Breast epithelium (tissue), 4 donors: ENCODE measurements around the gene PPT2. TPM values are rescaled to one million over a fixed set of nuclear protein-coding genes. Genes with fewer than 3 reads are reported as not detected.
A peak's percentile ranks its signal among the peaks of the same experiment; 100 is the strongest.

ENCODE experiments used
- DNase-seq, 2 donors: peaks; one replicate each; pipeline ENCODE4 v3.0.0-alpha.2; 2019; ENCODE audit warnings: low spot score in 2 of 2
- H3K27ac ChIP-seq, 2 donors: fragments of 200-600 bp; sonication (generic) in 1 of 2; one replicate each; pipeline ENCODE4 v1.5.1; 2016 to 2019; ENCODE audit warnings: mild to moderate bottlenecking in 1 of 2
- H3K27me3 ChIP-seq, 2 donors: fragments of 200-600 bp; sonication (generic) in 1 of 2; one replicate each; pipeline versions ENCODE4 v1.5.1 to v1.6.0; 2017 to 2019; ENCODE audit warnings: control low read depth in 1 of 2, mild to moderate bottlenecking in 1 of 2
- H3K36me3 ChIP-seq: fragments of 200-600 bp; one replicate; pipeline ENCODE4 v1.5.1; 2019
- H3K4me1 ChIP-seq, 2 donors: fragments of 200-600 bp; sonication (generic); one replicate each; pipeline ENCODE4 v1.5.1; 2016 to 2019; ENCODE audit warnings: control low read depth in 1 of 2
- H3K4me3 ChIP-seq, 3 donors: fragments of 200-600 bp; sonication (generic); 1 replicate in 2 of 3; 2 replicates in 1 of 3; pipeline ENCODE4 v1.5.1; 2016 to 2019; ENCODE audit warnings: mild to moderate bottlenecking in 3 of 3, moderate library complexity in 2 of 3
- H3K9me3 ChIP-seq, 2 donors: fragments of 200-600 bp; sonication (generic) in 1 of 2; one replicate each; pipeline ENCODE4 v1.5.1; 2016 to 2019; ENCODE audit warnings: control low read depth in 1 of 2
- POLR2A ChIP-seq: fragments of 450-650 bp; IDR thresholded peaks from one replicate; pipeline ENCODE4 v1.6.1; 2016; ENCODE audit warnings: antibody characterized with exemption, mild to moderate bottlenecking, moderate library complexity
- POLR2AphosphoS5 ChIP-seq, 3 donors: sonication (generic); formaldehyde crosslinking; IDR thresholded peaks; one replicate each; pipeline ENCODE4 v1.6.1; 2017; ENCODE audit warnings: antibody characterized with exemption in 3 of 3
- intact Hi-C: fragments of 100-400 bp; cut with DNase I; formaldehyde crosslinking; loops from one replicate; pipeline ENCODE4 v1.15.1; 2023; ENCODE audit warnings: low total_unique reads
- total RNA-seq, 3 donors: library from RNA; depleted of rRNA; stranded (reverse); fragments of >200 nt; gene quantifications; one replicate each; pipeline ENCODE4 v1.1.0, GENCODE V29; 2016
- TF ChIP-seq, protein P1 (sequence below), 3 donors: fragments of 450-650 bp; IDR thresholded peaks; one replicate each; pipeline ENCODE4 v1.5.1; 2016 to 2017; ENCODE audit warnings: antibody characterized with exemption in 3 of 3, mild to moderate bottlenecking in 3 of 3, moderate library complexity in 3 of 3

The PPT2 gene
- total RNA-seq, 3 donors from 2014 or later = 18.4 to 59.6 (median 28.5) TPM

DNA sequence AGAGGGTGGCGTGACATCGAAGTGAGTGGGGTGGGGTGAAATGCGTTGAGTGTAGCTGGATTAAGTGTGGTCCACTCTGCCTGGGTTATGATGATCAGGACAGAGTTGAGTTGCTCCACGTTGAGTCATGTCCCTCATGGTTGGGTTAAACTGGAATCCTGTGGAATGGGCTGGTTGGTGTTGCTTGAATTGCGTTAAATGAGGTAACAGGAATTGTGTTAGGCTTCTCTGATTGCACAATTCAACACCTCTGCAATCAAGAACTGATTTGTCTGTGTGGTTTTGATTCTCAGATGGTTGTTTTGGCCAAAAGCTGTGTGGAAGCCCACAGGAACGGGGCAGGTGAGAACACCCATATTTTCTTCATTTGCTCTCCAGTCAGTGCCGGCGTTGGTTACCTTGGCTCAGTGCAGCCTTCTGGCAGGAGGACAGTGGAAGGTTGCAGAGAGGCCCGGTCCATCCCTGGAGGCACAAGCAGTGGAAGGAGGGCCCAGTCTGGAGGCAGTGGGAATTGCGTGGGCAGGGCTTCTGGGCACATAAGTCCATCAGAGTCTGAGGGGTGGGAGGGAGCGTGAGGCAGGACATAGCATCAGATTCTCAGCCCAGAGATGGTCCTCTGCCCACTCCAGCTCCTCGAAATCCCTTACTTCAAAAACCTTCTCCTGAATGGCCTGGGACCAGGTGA lies 58.3 kb downstream of the PPT2 start:
- intact Hi-C loops = no loop called here
- no peaks in the 10 kb centered on the region for H3K27me3 ChIP-seq
- no peak for DNase-seq
- H3K27ac ChIP-seq = peak overlapping the region; percentile 8 to 45
- no peaks in the 10 kb centered on the region for H3K36me3 ChIP-seq
- no peak overlapping the region for H3K4me3 ChIP-seq
- TF ChIP-seq POLR2A (no peak), POLR2AphosphoS5 (IDR thresholded peaks at IDR 0.05) (no peak)
- TF ChIP-seq, protein P1, sequence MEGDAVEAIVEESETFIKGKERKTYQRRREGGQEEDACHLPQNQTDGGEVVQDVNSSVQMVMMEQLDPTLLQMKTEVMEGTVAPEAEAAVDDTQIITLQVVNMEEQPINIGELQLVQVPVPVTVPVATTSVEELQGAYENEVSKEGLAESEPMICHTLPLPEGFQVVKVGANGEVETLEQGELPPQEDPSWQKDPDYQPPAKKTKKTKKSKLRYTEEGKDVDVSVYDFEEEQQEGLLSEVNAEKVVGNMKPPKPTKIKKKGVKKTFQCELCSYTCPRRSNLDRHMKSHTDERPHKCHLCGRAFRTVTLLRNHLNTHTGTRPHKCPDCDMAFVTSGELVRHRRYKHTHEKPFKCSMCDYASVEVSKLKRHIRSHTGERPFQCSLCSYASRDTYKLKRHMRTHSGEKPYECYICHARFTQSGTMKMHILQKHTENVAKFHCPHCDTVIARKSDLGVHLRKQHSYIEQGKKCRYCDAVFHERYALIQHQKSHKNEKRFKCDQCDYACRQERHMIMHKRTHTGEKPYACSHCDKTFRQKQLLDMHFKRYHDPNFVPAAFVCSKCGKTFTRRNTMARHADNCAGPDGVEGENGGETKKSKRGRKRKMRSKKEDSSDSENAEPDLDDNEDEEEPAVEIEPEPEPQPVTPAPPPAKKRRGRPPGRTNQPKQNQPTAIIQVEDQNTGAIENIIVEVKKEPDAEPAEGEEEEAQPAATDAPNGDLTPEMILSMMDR (IDR thresholded peaks at IDR 0.05) = no peak
- no peaks in the 10 kb centered on the region for H3K4me1 ChIP-seq
- H3K9me3 ChIP-seq = no peaks in the 10 kb centered on the region

Other genes starting within 250 kb of the PPT2 start
- gene C2, start 226.4 kb upstream of the PPT2 start, total RNA-seq = 10 to 100 TPM; 10.2 to 54.2 (median 15.4) TPM
- 100 to 1,000 TPM in 2 of 3 donors, 10 to 100 TPM in 1; 36.3 to 177 (median 130) TPM for gene CFB, start 208.0 kb upstream of the PPT2 start, total RNA-seq
- 10 to 100 TPM; 77.3 to 92.7 (median 90.1) TPM for gene NELFE, start 195.2 kb upstream of the PPT2 start, total RNA-seq
- 10 to 100 TPM; 30.7 to 46.5 (median 43.9) TPM for gene SKIC2, start 195.0 kb upstream of the PPT2 start, total RNA-seq
- 10 to 100 TPM; 12.0 to 28.4 (median 22.0) TPM for gene DXO, start 182.0 kb upstream of the PPT2 start, total RNA-seq
- gene C4A, start 172.1 kb upstream of the PPT2 start, total RNA-seq = 100 to 1,000 TPM in 2 of 3 donors, 1 to 10 TPM in 1; 7.2 to 275 (median 230) TPM
- gene C4B, start 139.3 kb upstream of the PPT2 start, total RNA-seq = 100 to 1,000 TPM in 2 of 3 donors, 1 to 10 TPM in 1; 5.6 to 323 (median 298) TPM
- 10 to 100 TPM in 1 of 3 donors, 1 to 10 TPM in 1, not detected in 1; 1.6 to 14.1 TPM for gene CYP21A2, start 115.7 kb upstream of the PPT2 start, total RNA-seq
- 100 to 1,000 TPM in 1 of 3 donors, 10 to 100 TPM in 2; 32.9 to 109 (median 89.8) TPM for gene TNXB, start 44.8 kb upstream of the PPT2 start, total RNA-seq
- 10 to 100 TPM; 37.0 to 44.8 (median 43.6) TPM for gene ATF6B, start 25.9 kb upstream of the PPT2 start, total RNA-seq
- gene FKBPL, start 23.9 kb upstream of the PPT2 start, total RNA-seq = 1 to 10 TPM; 2.6 to 4.1 (median 2.7) TPM
- gene PRRT1, start 2.2 kb upstream of the PPT2 start, total RNA-seq = 1 to 10 TPM in 2 of 3 donors, under 1 TPM in 1; 0.48 to 2.8 (median 1.3) TPM
- gene EGFL8, start 10.5 kb downstream of the PPT2 start, total RNA-seq = 10 to 100 TPM; 10.2 to 19.6 (median 11.8) TPM
- 10 to 100 TPM; 25.8 to 33.8 (median 30.6) TPM for gene AGPAT1, start 21.9 kb downstream of the PPT2 start, total RNA-seq
- gene RNF5, start 24.3 kb downstream of the PPT2 start, total RNA-seq = 10 to 100 TPM; 56.3 to 78.0 (median 70.5) TPM
- gene AGER, start 30.1 kb downstream of the PPT2 start, total RNA-seq = 1 to 10 TPM; 1.3 to 2.6 (median 1.8) TPM
- gene PBX2, start 36.1 kb downstream of the PPT2 start, total RNA-seq = 10 to 100 TPM; 32.3 to 61.6 (median 48.5) TPM
- gene GPSM3, start 38.5 kb downstream of the PPT2 start, total RNA-seq = 10 to 100 TPM in 2 of 3 donors, 1 to 10 TPM in 1; 8.2 to 18.2 (median 11.3) TPM
- 10 to 100 TPM; 20.8 to 47.9 (median 23.8) TPM for gene NOTCH4, start 69.9 kb downstream of the PPT2 start, total RNA-seq
- gene TSBP1, start 217.8 kb downstream of the PPT2 start, total RNA-seq = not detected